HG03460 (cell line): ENCODE results near the gene IPO7.
"Not testable (repeated sequence)": the region's sequence is repeated elsewhere in the genome, so short reads cannot be mapped to it uniquely, and the experiment has no call there.

ENCODE experiments used
- ATAC-seq: cut with Tn5 transposase; IDR thresholded peaks from one replicate; pipeline ENCODE4 v1.9.1; 2021; ENCODE audit not compliant: unreplicated experiment

Gene IPO7

DNA sequence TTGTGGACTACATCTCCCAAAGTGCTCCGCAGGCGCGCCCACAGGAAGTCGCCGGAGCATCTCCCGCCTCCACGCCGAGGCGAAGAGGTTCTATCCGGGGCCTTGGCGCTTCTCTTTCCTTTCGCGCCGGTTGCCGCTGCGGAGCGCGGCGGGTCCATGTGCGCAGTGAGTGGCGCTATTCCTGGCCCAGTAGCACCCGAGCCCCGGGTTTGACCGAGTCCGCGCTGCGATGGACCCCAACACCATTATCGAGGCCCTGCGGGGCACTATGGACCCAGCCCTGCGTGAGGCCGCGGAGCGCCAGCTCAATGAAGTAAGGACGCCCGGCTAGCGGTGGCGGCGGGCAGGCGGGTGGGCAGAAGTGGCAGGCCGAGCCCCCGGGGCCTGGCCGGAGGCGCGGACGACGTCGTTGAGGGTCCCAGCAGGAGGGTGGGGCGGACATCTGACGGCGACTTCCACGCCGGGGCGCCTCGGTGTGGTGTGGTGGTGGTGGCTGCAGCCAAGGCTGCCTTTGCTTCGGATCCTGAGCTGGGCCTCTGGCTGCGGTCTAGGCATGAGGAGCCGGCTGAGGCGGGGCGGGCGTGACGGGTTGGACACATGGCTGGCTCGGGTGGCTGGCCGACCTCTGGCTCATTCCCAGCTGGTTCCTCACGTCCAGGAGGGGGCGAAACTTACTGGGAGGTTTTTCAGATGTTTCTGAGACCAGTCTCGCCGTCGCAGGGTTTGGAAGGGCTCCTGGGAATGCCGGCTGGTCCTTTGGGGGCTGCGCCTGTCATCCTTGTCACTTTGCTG, at the start of gene IPO7:
TSS of gene IPO7 (plus strand) at position 118 of the 792 bp plus-strand sequence. CDS start at position 230, 112 bp downstream.
- ATAC-seq = peak; percentile 92

GRCh38 chr11:9341638-9342178, 42.7 kb upstream of the IPO7 start:
- ATAC-seq = no peak

- no peak for ATAC-seq
Observed at GRCh38 chr11:9344061-9344680, 40.3 kb upstream of the IPO7 start.

DNA sequence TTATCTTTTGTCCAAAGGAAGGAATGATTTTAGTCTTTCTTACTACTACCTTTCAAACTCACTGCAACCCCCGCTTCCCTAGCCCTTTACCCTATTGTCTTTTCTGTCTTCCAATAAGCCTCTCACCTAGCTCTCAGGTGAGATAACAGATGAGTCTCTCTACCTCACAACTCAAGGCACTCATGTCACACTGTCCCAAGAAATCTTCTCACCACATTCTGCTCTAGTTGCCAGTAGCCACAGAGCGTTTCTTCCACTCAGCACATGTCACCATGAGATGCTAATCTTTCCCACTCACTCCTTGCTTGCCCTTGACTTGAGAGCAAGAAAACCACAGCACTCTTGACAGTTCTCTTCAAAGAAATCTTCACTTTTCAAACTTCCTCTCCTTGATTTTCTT, 37.4 kb upstream of the IPO7 start:
- no peak for ATAC-seq

- not testable (repeated sequence) for ATAC-seq
Observed at GRCh38 chr11:9347779-9348178, 36.7 kb upstream of the IPO7 start.

DNA sequence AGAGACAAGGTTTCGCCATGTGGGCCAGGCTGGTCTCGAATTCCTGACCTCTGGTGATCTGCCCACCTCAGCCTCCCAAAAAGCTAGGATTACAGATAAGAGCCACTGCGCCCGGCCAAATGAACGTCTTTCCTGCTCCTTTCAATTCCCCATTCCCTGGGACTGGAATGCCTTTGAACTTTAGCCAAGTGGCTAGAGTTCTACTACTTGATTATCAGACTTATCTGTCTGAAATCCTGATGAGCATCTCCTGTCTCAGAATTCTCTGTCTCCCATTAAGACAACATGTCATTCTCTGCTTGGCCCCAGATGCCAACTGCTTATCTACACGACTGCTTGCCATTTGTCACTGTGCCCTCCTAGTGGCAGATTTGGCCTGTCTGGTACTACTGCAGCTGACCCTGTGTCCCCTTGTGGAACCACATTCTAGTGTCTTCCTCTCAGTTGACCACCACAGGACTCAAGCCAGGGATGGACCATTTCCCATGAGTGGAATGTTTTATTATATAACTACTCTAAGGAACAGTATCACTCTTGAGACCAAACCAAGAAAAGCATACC, 33.1 kb upstream of the IPO7 start:
- no peak for ATAC-seq

- ATAC-seq = no peak
Observed at GRCh38 chr11:9357041-9357440, 27.4 kb upstream of the IPO7 start.

- not testable (repeated sequence) for ATAC-seq
Observed at GRCh38 chr11:9360862-9361622, 23.4 kb upstream of the IPO7 start.

DNA sequence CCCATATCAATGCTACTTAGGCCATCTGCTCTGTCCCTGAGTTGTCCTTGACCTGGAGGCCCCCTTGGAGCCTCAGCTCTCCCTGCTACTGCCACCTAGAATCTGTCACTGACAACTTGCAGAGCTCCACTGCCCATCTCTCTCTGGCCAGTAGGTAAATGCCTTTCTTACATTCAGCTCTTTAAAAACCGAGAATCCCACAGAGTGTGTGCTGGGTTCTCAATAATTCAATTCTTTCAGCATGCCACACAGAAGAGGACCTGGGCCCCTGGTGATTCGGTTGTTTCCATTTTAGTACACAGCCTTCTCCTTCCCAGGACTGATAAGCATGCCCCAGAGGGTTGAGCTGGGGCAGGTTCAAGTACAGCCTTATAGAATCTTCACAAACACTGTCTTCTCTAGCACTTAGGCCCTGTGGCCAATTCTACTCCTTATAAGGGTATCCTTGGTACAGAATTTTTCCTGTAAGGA, 22.0 kb upstream of the IPO7 start:
- no peak for ATAC-seq

GRCh38 chr11:9363954-9364912, 20.2 kb upstream of the IPO7 start:
- ATAC-seq = peak; percentile 96

DNA sequence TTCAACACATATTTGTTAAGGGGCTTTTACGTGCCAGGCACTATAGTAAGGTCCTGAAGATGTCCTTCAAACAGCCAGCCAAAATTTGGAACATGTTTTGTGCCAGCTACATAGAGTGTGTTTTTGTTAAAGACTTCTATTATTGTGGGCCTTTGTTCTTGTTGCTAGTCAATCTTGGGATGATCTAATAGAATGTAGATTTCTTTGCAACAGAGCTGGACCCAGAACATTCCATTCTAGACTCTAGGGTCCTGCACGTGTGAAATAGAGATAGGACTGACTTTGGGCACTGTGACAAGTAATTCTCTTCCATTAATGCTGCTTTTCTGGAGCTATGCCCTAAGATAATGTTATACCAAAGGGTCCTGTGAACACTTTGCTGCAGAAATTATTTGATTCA, 16.9 kb upstream of the IPO7 start:
- no peak for ATAC-seq

DNA sequence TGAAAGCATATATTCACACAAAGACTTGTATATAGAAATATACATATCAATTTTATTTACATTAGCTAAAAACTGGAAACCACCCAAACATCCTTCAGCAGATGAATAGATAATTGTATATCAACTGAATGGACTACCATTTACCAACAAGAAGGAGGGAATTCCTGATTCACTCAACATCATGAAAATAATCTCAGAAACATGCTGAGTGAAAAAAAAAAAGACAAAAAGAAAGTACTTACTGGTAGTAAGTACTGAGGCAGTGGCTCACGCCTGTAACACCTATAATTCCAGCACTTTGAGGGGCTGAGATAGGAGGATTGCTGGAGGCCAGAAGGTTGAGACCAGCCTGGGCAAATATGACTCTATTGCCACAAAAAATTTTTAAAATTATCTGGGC, 7.4 kb upstream of the IPO7 start:
- ATAC-seq = no peak

GRCh38 chr11:9379041-9379440, 5.4 kb upstream of the IPO7 start:
- ATAC-seq = no peak

GRCh38 chr11:9380773-9381172, 3.7 kb upstream of the IPO7 start:
- no peak for ATAC-seq

DNA sequence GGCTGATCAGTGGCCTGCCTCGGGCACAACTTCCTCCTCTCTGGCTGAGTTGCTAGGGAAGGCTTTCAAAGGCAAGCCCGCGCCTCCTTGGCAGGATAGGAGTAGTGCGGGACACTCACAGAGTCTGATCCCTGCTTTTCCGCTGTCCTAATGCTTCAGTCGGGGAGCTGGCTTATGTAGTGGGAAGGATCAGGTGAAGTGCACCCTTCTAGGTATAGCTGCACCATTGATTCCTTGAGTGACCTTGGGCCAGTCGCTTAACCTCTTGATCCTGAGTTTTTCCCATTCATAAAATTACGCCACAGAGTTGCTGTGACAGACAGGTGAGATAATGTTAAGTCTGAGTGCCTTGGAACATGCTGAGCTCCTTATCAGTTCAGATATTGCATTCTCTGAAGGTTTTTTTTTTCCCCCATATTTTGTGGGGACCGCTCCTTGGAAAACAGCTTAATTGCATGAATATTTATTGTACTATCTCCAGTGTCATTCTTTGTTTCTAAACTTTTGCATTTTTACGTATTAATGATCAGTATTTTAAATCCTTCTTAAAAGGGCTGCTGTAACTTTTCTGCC, 961 bp downstream of the IPO7 start:
- no peak for ATAC-seq

GRCh38 chr11:9386086-9386485, 1.6 kb downstream of the IPO7 start:
- no peak for ATAC-seq

DNA sequence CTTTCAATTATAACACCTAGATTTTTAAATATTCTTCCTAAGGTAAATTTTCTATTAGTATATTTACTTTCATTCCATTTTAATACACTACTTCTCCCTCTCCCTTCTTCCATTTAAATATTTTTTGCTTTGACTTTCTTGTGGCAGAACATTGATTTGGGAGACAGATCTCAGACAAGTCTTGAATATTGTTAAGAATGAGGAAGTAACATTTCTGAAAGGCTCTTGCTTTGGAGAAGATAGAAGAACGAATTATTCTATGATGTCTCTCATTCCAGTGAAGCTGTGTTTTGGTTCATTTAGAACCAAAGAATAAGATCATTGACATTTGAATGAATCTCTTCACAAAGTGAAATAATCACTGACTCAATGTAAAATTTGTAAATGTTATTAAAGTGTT, 2.4 kb downstream of the IPO7 start:
- ATAC-seq = no peak

DNA sequence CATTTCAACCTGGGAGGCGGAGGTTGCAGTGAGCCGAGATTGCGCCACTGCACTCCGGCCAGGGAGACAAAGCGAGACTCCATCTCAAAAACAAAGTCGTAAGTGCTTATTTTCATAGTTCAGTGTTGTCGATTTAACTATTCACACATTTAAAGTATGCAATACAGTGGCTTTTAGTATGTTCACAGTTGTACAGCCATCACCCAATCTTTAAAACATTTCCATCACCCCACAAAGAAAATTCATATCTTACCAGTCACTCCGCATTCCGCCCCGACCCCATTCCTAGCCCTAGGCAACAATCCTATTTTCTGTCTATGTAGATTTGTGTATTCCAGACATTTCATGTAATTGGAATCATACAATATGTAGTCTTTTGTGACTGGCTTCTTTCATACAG, 11.9 kb downstream of the IPO7 start:
- ATAC-seq = no peak

GRCh38 chr11:9396752-9397151, 12.3 kb downstream of the IPO7 start:
- peak; percentile 56 for ATAC-seq
